Caco-2 (cell line): ENCODE measurements around the gene RIMKLA. TPM values are rescaled to one million over a fixed set of nuclear protein-coding genes. Genes with fewer than 3 reads are reported as not detected.

ENCODE experiments used
- BruUV-seq: library from RNA; stranded (reverse); fragments of 400-500 nt; replicated peaks from 2 replicates; lab custom pipeline; 2021; lab: Mats Ljungman, UMichigan
- CTCF ChIA-PET: fragments of 300-600 bp; sonication (Branson Sonifier 250); formaldehyde crosslinking; loops from one replicate; lab custom pipeline; 2022; ENCODE audit warnings: antibody characterized with exemption; lab: Charles Lee
- POLR2A ChIA-PET: fragments of 300-600 bp; sonication (Branson Sonifier 250); formaldehyde crosslinking; loops from one replicate; lab custom pipeline; 2022; ENCODE audit warnings: antibody characterized with exemption; lab: Charles Lee
- DNase-seq, 2 experiments: peaks; one replicate each; pipeline versions ENCODE4 v3.0.0 to v3.0.0-alpha.2; 2020 to 2022
- H3K27me3 ChIP-seq: replicated peaks from 2 replicates; pipeline ENCODE4 v1.6.0; 2011; ENCODE audit warnings: low read length; ENCODE audit not compliant: control insufficient read depth, insufficient read depth
- H3K36me3 ChIP-seq: 2 replicates; pipeline ENCODE4 v1.5.1; 2011; ENCODE audit warnings: low read length; ENCODE audit not compliant: control insufficient read depth, insufficient read depth
- H3K4me1 ChIP-seq: fragments of 250-450 bp; sonication (Bioruptor Pico); 2 replicates; pipeline ENCODE4 v1.5.1; 2020; ENCODE audit warnings: mild to moderate bottlenecking
- H3K4me3 ChIP-seq: 2 replicates; pipeline ENCODE4 v1.5.1; 2011; ENCODE audit warnings: low read depth, mild to moderate bottlenecking, control low read depth, low read length
- H3K9me3 ChIP-seq: fragments of 250-450 bp; sonication (Bioruptor Pico); 2 replicates; pipeline ENCODE4 v1.5.1; 2020; ENCODE audit warnings: mild to moderate bottlenecking, moderate library complexity
- H3K27ac Mint-ChIP-seq: one replicate; pipeline ENCODE4 v1.8.0; 2022; ENCODE audit warnings: mixed read lengths; ENCODE audit not compliant: unreplicated experiment
- H3K27me3 Mint-ChIP-seq: one replicate; pipeline ENCODE4 v1.8.0; 2022; ENCODE audit warnings: mixed read lengths; ENCODE audit not compliant: insufficient read depth, unreplicated experiment
- H3K36me3 Mint-ChIP-seq: one replicate; pipeline ENCODE4 v1.8.0; 2022; ENCODE audit warnings: mild to moderate bottlenecking, mixed read lengths; ENCODE audit not compliant: insufficient read depth, unreplicated experiment
- H3K4me1 Mint-ChIP-seq: one replicate; pipeline ENCODE4 v1.8.0; 2022; ENCODE audit warnings: low read depth, mixed read lengths; ENCODE audit not compliant: unreplicated experiment
- H3K4me3 Mint-ChIP-seq: one replicate; pipeline ENCODE4 v1.8.0; 2022; ENCODE audit warnings: mild to moderate bottlenecking, moderate library complexity, mixed read lengths; ENCODE audit not compliant: unreplicated experiment
- H3K9me3 Mint-ChIP-seq: one replicate; pipeline ENCODE4 v1.8.0; 2022; ENCODE audit warnings: mixed read lengths; ENCODE audit not compliant: unreplicated experiment
- CTCF ChIP-seq, 2 experiments: fragments of 200-600 bp in 1 of 2; IDR thresholded peaks; 1 replicate in 1 of 2; 2 replicates in 1 of 2; pipeline versions ENCODE4 v1.5.1 to v1.8.0; 2011 to 2022; ENCODE audit warnings: antibody characterized with exemption in 1 of 2, control low read depth in 1 of 2, inconsistent platforms in 1 of 2, low read depth in 1 of 2, low read length in 1 of 2, mild to moderate bottlenecking in 1 of 2, moderate library complexity in 1 of 2; ENCODE audit not compliant: insufficient read depth in 1 of 2, severe bottlenecking in 1 of 2, unreplicated experiment in 1 of 2
- intact Hi-C: fragments of 100-400 bp; cut with micrococcal nuclease; formaldehyde crosslinking; loops from one replicate; pipeline ENCODE4 v1.10.0; 2022; ENCODE audit not compliant: unreplicated experiment
- total RNA-seq: library from RNA; stranded (reverse); gene quantifications from 2 replicates; pipeline ENCODE4 v1.2.3, GENCODE V29; 2022

Gene RIMKLA
- total RNA-seq, 1 experiment from 2014 or later, result 12.4 TPM

GRCh38 chr1:42333662-42334239 lies 46.8 kb upstream of the RIMKLA start:
- Mint-ChIP-seq H3K9me3 (no peaks in the 10 kb centered on the region), H3K27ac (peak overlapping the region; percentile 85), H3K27me3 (no peaks in the 10 kb centered on the region), H3K36me3 (peaks cover 30% of the 10 kb centered on the region), H3K4me1 (peaks cover 38% of the 10 kb centered on the region), H3K4me3 (peak overlapping the region; percentile 93)
- TF ChIP-seq CTCF (IDR thresholded peaks at IDR 0.05; ENCODE audit: insufficient read depth in 1 of 2, low read depth in 1 of 2, low read length in 1 of 2, severe bottlenecking in 1 of 2, unreplicated experiment in 1 of 2), result no peak
- ChIA-PET POLR2A (interaction anchor here (0.6 to 1.4 kb wide), 2 partner anchors 143 to 433 kb away, joined by 3 to 9 read pairs; partner anchors contain the start of genes C1orf50 and P3H1), CTCF (no interaction called here)
- H3K4me3 ChIP-seq, result peak overlapping the region; percentile 88
- H3K27me3 ChIP-seq, result no peaks in the 10 kb centered on the region
- BruUV-seq, result TSS peak; percentile 17
- intact Hi-C loops, result loop anchor here (2.0 kb wide), 1 partner anchor 47 kb away; the partner anchor contains the start of gene RIMKLA
- DNase-seq, result no peak
- no peaks in the 10 kb centered on the region for H3K36me3 ChIP-seq
- H3K9me3 ChIP-seq, result no peaks in the 10 kb centered on the region
- H3K4me1 ChIP-seq, result peaks cover 17% of the 10 kb centered on the region

DNA sequence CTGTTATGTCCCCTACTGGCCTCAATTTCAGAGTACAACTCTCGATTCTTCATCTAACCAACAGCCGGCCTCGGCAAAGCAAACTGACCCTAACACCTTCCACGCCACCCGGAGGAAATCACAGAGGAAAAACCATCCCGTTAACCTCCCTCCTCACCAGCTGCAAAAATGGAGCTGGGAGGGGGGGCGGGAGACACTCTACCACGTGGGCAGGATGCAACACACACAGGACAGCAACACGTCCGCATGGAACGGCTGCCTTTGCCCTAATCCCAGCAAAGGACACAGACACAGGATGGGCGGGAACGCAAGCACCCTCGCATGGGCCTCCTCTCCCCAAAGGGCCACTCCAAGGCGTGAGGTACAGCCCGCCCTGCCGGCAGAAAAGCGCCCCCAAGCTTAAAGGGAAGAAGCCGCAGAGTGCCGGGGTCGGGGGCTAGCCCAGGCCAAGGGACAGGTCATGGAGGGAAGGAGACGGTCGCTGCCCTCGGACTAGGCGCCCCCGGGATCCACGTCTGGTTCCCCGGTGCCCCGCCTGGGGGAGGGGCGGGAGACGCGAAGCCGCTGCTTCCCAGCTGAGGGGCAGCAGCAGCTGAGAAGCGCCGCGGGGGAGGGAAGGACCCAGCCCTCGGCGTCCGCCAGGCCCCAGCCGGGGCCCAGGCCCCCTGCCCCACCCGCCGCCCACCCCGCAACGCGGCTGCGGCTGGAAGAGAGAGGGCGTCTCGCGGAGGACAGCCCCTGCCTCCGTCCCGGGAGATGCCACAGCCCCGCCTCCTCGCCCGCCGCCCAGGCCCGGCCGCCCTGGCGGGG lies 46.1 kb upstream of the RIMKLA start:
- intact Hi-C loops, result loop anchor here (2.0 to 5.0 kb wide), 2 partner anchors 46 to 128 kb away; partner anchors contain the start of genes CCDC30 and RIMKLA
- H3K27ac Mint-ChIP-seq, result peak overlapping the region; percentile 85
- no TSS peak for BruUV-seq
- ChIA-PET CTCF (no interaction called here), POLR2A (interaction anchor here (0.6 to 1.4 kb wide), 2 partner anchors 144 to 433 kb away, joined by 3 to 9 read pairs; partner anchors contain the start of genes C1orf50 and P3H1)
- TF ChIP-seq CTCF (IDR thresholded peaks at IDR 0.05; ENCODE audit: insufficient read depth in 1 of 2, low read depth in 1 of 2, low read length in 1 of 2, severe bottlenecking in 1 of 2, unreplicated experiment in 1 of 2), result no peak
- H3K36me3 Mint-ChIP-seq, result peaks cover 30% of the 10 kb centered on the region
- no peaks in the 10 kb centered on the region for H3K9me3 Mint-ChIP-seq
- H3K4me1 Mint-ChIP-seq, result peaks cover 45% of the 10 kb centered on the region
- no peaks in the 10 kb centered on the region for H3K27me3 Mint-ChIP-seq
- peak; percentile 59 to 74 for DNase-seq
- no peaks in the 10 kb centered on the region for H3K27me3 ChIP-seq
- H3K4me3 ChIP-seq, result peak overlapping the region; percentile 88
- H3K36me3 ChIP-seq, result no peaks in the 10 kb centered on the region
- peaks cover 24% of the 10 kb centered on the region for H3K4me1 ChIP-seq
- peak overlapping the region; percentile 93 for H3K4me3 Mint-ChIP-seq
- no peaks in the 10 kb centered on the region for H3K9me3 ChIP-seq
